ENCODE data around the gene UBL7. TPM values are rescaled to one million over a fixed set of nuclear protein-coding genes. Genes with fewer than 3 reads are reported as not detected.
A peak's percentile ranks its signal among the peaks of the same experiment; 100 is the strongest.

The UBL7 gene
- total and polyA plus RNA-seq, 8 donors = 16.0 to 30.2 (median 19.1) TPM

- FAIRE-seq (no peak), ATAC-seq (no peak), DNase-seq (no peak)
- no peaks in the 10 kb centered on the region for H3K9me3 ChIP-seq
- no peaks in the 10 kb centered on the region for H3K4me1 ChIP-seq
- H3K4me3 ChIP-seq = no peak overlapping the region
- peaks cover 0 to 28% (median 8%) of the 10 kb centered on the region in 3 donors for H3K36me3 ChIP-seq
- no peaks in the 10 kb centered on the region for H3K27me3 ChIP-seq
- no peak overlapping the region for H3K27ac ChIP-seq
- intact Hi-C loops (cut with DNase I) = no loop called here
- TF ChIP-seq, protein P1, sequence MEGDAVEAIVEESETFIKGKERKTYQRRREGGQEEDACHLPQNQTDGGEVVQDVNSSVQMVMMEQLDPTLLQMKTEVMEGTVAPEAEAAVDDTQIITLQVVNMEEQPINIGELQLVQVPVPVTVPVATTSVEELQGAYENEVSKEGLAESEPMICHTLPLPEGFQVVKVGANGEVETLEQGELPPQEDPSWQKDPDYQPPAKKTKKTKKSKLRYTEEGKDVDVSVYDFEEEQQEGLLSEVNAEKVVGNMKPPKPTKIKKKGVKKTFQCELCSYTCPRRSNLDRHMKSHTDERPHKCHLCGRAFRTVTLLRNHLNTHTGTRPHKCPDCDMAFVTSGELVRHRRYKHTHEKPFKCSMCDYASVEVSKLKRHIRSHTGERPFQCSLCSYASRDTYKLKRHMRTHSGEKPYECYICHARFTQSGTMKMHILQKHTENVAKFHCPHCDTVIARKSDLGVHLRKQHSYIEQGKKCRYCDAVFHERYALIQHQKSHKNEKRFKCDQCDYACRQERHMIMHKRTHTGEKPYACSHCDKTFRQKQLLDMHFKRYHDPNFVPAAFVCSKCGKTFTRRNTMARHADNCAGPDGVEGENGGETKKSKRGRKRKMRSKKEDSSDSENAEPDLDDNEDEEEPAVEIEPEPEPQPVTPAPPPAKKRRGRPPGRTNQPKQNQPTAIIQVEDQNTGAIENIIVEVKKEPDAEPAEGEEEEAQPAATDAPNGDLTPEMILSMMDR (IDR thresholded peaks at IDR 0.05) = no peak
- 69 to 70% methylated on average over 14 of the region's 14 CpGs for WGBS, 2 donors
Observed at GRCh38 chr15:74443100-74443909, 17.7 kb downstream of the UBL7 start.

DNA sequence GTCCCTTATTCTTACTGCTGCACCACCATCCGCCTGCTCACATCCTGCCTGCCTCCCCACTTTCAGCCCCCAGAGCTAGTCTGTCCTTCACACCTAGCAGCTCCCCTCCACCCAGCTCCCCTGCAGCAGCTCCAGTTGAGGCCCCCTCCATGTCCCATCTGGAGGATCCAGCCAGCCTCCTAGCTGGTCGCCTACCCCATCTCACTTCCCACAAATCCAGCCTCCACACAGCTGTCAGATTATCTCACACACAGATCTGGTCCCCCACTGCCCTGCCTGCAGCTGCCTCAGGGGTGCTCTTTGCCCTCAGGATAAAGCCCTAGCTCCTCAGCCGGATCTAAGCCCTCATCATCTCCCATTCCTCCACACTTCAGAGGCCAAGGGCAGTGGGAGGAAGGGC lies 18.4 kb downstream of the UBL7 start:
- H3K27me3 ChIP-seq = no peaks in the 10 kb centered on the region
- TF ChIP-seq, protein P1 (IDR thresholded peaks at IDR 0.05) = no peak
- DNase-seq (no peak), FAIRE-seq (no peak), ATAC-seq (no peak)
- peaks cover 0 to 24% (median 3%) of the 10 kb centered on the region in 3 donors for H3K36me3 ChIP-seq
- H3K4me1 ChIP-seq = no peaks in the 10 kb centered on the region
- no peak overlapping the region for H3K27ac ChIP-seq
- no peak overlapping the region for H3K4me3 ChIP-seq
- H3K9me3 ChIP-seq = no peaks in the 10 kb centered on the region
- intact Hi-C loops (cut with DNase I) = no loop called here
- WGBS, 2 donors = 82% methylated on average over 3 of the region's 3 CpGs

- H3K36me3 ChIP-seq = peaks cover 0 to 19% (median 0%) of the 10 kb centered on the region in 3 donors
- no peak overlapping the region for H3K4me3 ChIP-seq
- DNase-seq (no peak), FAIRE-seq (no peak), ATAC-seq (peak in 1 of 4 donors; percentile 42)
- H3K27me3 ChIP-seq = no peaks in the 10 kb centered on the region
- TF ChIP-seq, protein P1 (IDR thresholded peaks at IDR 0.05) = no peak
- 51 to 57% methylated on average over 3 of the region's 3 CpGs for WGBS, 2 donors
- no peaks in the 10 kb centered on the region for H3K4me1 ChIP-seq
- intact Hi-C loops (cut with DNase I) = no loop called here
- no peaks in the 10 kb centered on the region for H3K9me3 ChIP-seq
- no peak overlapping the region for H3K27ac ChIP-seq
Observed at GRCh38 chr15:74442063-74442462, 18.9 kb downstream of the UBL7 start.

- Histone ChIP-seq H3K27ac (no peak overlapping the region), H3K27me3 (no peaks in the 10 kb centered on the region), H3K4me1 (no peaks in the 10 kb centered on the region), H3K4me3 (no peak overlapping the region), H3K9me3 (no peaks in the 10 kb centered on the region), H3K36me3 (peaks cover 0 to 13% (median 0%) of the 10 kb centered on the region in 3 donors)
- TF ChIP-seq, protein P1 (IDR thresholded peaks at IDR 0.05) = no peak
- ATAC-seq (no peak), FAIRE-seq (no peak), DNase-seq (no peak)
- intact Hi-C loops (cut with DNase I) = no loop called here
- 80 to 84% methylated on average over 6 of the region's 6 CpGs for WGBS, 2 donors
Observed at GRCh38 chr15:74441248-74441941, 19.6 kb downstream of the UBL7 start.
